ENCODE results near the gene AKAP6. TPM values are rescaled to one million over a fixed set of nuclear protein-coding genes. Genes with fewer than 3 reads are reported as not detected.

The AKAP6 gene
- total and polyA plus RNA-seq, 2 of the 8 experiments (the other 6 are each of a cell fraction or from before 2014, with no cell fraction given) = 0.09 to 0.89 TPM

DNA sequence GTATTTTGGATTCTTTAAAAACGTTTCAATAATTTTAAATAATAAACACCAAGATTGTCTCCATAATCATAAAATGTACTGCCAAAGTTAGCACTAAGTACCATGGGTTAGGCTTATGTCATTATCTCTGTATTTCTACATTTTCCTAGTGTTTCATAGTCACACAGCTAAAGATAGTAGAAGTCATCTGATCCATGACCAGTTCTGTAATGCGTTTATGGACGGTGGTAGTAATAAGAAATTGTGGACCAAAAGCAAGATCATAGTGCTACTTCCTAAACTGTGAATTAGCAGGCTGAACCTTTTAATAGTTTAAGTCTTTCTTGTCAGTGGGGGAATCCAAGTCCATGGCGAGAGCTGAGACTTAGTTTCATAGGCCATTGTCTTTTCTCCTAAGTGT, 142.1 kb downstream of the AKAP6 start:
- H2BK20ac ChIP-seq (ENCODE audit: low read length) = no peak overlapping the region
- H3K4ac ChIP-seq (replicated peaks; ENCODE audit: insufficient read length, low read depth, low read length) = no peak overlapping the region
- H2BK12ac ChIP-seq (ENCODE audit: low read depth, low read length) = no peak overlapping the region
- H3K23ac ChIP-seq (ENCODE audit: insufficient read length) = no peak overlapping the region
- H3K27ac ChIP-seq (ENCODE audit: low read depth, low read length) = no peak overlapping the region
- no peaks in the 10 kb centered on the region for H4K20me1 ChIP-seq (replicated peaks in 1 of 2; ENCODE audit: control insufficient read depth in 1 of 2, insufficient read depth in 2 of 2, low read length in 2 of 2)
- H2AK5ac ChIP-seq (ENCODE audit: low read depth, low read length) = no peak overlapping the region
- no peak overlapping the region for H3K56ac ChIP-seq (replicated peaks; ENCODE audit: insufficient read length, low read depth, low read length)
- H2BK5ac ChIP-seq (ENCODE audit: low read depth, low read length) = no peak overlapping the region
- POLR2A ChIA-PET (ENCODE audit: partially characterized antibody) = no interaction called here
- no peak overlapping the region for H4K91ac ChIP-seq (replicated peaks; ENCODE audit: insufficient read length, low read length)
- WGBS, 2 experiments (ENCODE audit: extremely low coverage in 1 of 2, insufficient coverage in 1 of 2, insufficient read length in 1 of 2, insufficient replicate concordance in 2 of 2, low coverage in 1 of 2, low lambda C conversion rate in 2 of 2, missing lambda C conversion rate in 1 of 2) = 86% methylated on average over 4 of the region's 4 CpGs; no CpG with 5 or more reads in 1 of the 2 experiments
- TF ChIP-seq KDM4A (IDR thresholded peaks at IDR 0.05; ENCODE audit: low read depth, low read length, severe bottlenecking) = no peak
- no peak for TF ChIP-seq RFX5 (IDR thresholded peaks at IDR 0.05; ENCODE audit: borderline replicate concordance, low read depth, low read length)
- no peak for TF ChIP-seq SAP30 (IDR thresholded peaks at IDR 0.05; ENCODE audit: insufficient read depth, insufficient replicate concordance, low read length)
- TF ChIP-seq EGR1 (IDR thresholded peaks at IDR 0.05; ENCODE audit: borderline replicate concordance, low read depth, low read length) = no peak
- no peak overlapping the region for H2BK15ac ChIP-seq (ENCODE audit: low read length)
- H3K4me1 ChIP-seq (replicated peaks in 1 of 4; ENCODE audit: control insufficient read depth in 3 of 4, insufficient read depth in 4 of 4, low read length in 3 of 4) = peaks cover 0 to 9% (median 3%) of the 10 kb centered on the region in 4 experiments; a peak in 3 of 7 replicates
- H2AFZ ChIP-seq (ENCODE audit: low read length) = no peak overlapping the region
- H3K9me3 ChIP-seq (ENCODE audit: insufficient read depth in 2 of 2, low read depth in 1 of 2, low read length in 1 of 2) = no peaks in the 10 kb centered on the region
- no peaks in the 10 kb centered on the region for H3K79me2 ChIP-seq (ENCODE audit: control insufficient read depth in 1 of 2, insufficient read depth in 2 of 2, low read length in 2 of 2)
- H3K36me3 ChIP-seq (ENCODE audit: control insufficient read depth in 2 of 4, insufficient read depth in 4 of 4, low read length in 3 of 4) = no peaks in the 10 kb centered on the region
- H3K18ac ChIP-seq (ENCODE audit: extremely low read depth, low read length) = no peak overlapping the region
- H3K4me2 ChIP-seq (ENCODE audit: insufficient read depth in 1 of 2, low read depth in 2 of 2, low read length in 2 of 2) = no peak overlapping the region
- FAIRE-seq = no peak
- no peaks in the 10 kb centered on the region for H3K27me3 ChIP-seq (replicated peaks in 1 of 4; ENCODE audit: control insufficient read depth in 3 of 4, extremely low read depth in 1 of 4, insufficient read depth in 3 of 4, low read length in 3 of 4)
- no peak overlapping the region for H2BK120ac ChIP-seq (replicated peaks; ENCODE audit: low read depth, low read length)
- H3K23me2 ChIP-seq (ENCODE audit: low read depth, low read length) = no peaks in the 10 kb centered on the region
- no peak overlapping the region for H4K8ac ChIP-seq (ENCODE audit: extremely low read depth, insufficient read depth, low read length)
- H3K79me1 ChIP-seq (ENCODE audit: low read depth, low read length) = no peaks in the 10 kb centered on the region
- no peak overlapping the region for H3K14ac ChIP-seq (ENCODE audit: insufficient read length)
- H3K9ac ChIP-seq (replicated peaks in 1 of 4; ENCODE audit: extremely low read depth in 1 of 4, low read depth in 3 of 4, low read length in 3 of 4) = no peak overlapping the region
- H4K5ac ChIP-seq (ENCODE audit: insufficient read length, low read depth, low read length) = no peak overlapping the region
- no peak for DNase-seq (ENCODE audit: low read depth in 1 of 2, low spot score in 2 of 2)
- H3K4me3 ChIP-seq (ENCODE audit: extremely low read depth in 1 of 4, insufficient read depth in 2 of 4, low read depth in 3 of 4, low read length in 4 of 4) = no peak overlapping the region
- CTCF ChIA-PET (ENCODE audit: partially characterized antibody) = interaction anchor here (0.9 to 2.4 kb wide), 4 partner anchors 88 to 545 kb away, joined by 4 to 9 read pairs (median 6); no protein-coding TSS in a partner anchor
